Neural crest cell (in vitro differentiated cells): ENCODE results near the gene RBMS3. TPM values are rescaled to one million over a fixed set of nuclear protein-coding genes. Genes with fewer than 3 reads are reported as not detected.

Experiments used
- DNase-seq: peaks from one replicate; pipeline ENCODE4 v3.0.0; 2021; ENCODE audit warnings: low read depth, mixed read lengths, low spot score
- H3K27ac Mint-ChIP-seq: one replicate; pipeline ENCODE4 v1.8.0; 2021; ENCODE audit warnings: mild to moderate bottlenecking, mixed read lengths; ENCODE audit not compliant: unreplicated experiment
- H3K27me3 Mint-ChIP-seq: 2 replicates; pipeline ENCODE4 v1.8.0; 2021; ENCODE audit warnings: low read depth, mild to moderate bottlenecking, mixed read lengths
- H3K36me3 Mint-ChIP-seq: 2 replicates; pipeline ENCODE4 v1.8.0; 2021; ENCODE audit warnings: low read depth, mild to moderate bottlenecking, mixed read lengths
- H3K4me1 Mint-ChIP-seq: 2 replicates; pipeline ENCODE4 v1.8.0; 2021; ENCODE audit warnings: mixed read lengths
- H3K4me3 Mint-ChIP-seq: one replicate; pipeline ENCODE4 v1.8.0; 2021; ENCODE audit warnings: mild to moderate bottlenecking, mixed read lengths
- H3K9me3 Mint-ChIP-seq: 2 replicates; pipeline ENCODE4 v1.8.0; 2021; ENCODE audit warnings: mixed read lengths
- total RNA-seq: library from RNA; stranded (reverse); gene quantifications from 2 replicates; pipeline ENCODE4 v1.2.1, GENCODE V29; 2021
- TF ChIP-seq, protein P1 (sequence below): fragments of 200-600 bp; sonication (generic); conservative IDR thresholded peaks from 2 replicates; pipeline ENCODE4 v1.5.0; 2021; ENCODE audit warnings: antibody characterized with exemption, mild to moderate bottlenecking

RBMS3 gene
- total RNA-seq, 1 donor from 2014 or later = 35.4 TPM

DNA sequence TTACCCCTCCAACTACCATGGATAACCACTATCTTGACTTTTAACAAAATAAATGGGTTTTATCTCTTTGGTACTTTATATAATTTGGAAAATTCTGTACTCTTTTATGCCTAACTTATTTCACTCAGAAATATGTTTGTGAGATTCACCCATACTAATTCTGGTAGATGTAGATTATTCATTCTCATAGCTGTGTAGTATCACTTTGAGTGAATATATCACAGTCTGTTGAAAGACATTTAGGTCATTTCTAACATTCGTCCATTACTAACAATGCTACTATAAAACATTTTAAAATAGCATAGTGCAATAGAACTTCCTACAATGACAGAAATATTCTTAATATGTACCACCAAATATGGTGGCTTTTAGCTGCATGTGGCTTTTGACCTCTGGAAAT lies 542.4 kb downstream of the RBMS3 start:
- no peaks in the 10 kb centered on the region for H3K4me1 Mint-ChIP-seq
- TF ChIP-seq, protein P1, sequence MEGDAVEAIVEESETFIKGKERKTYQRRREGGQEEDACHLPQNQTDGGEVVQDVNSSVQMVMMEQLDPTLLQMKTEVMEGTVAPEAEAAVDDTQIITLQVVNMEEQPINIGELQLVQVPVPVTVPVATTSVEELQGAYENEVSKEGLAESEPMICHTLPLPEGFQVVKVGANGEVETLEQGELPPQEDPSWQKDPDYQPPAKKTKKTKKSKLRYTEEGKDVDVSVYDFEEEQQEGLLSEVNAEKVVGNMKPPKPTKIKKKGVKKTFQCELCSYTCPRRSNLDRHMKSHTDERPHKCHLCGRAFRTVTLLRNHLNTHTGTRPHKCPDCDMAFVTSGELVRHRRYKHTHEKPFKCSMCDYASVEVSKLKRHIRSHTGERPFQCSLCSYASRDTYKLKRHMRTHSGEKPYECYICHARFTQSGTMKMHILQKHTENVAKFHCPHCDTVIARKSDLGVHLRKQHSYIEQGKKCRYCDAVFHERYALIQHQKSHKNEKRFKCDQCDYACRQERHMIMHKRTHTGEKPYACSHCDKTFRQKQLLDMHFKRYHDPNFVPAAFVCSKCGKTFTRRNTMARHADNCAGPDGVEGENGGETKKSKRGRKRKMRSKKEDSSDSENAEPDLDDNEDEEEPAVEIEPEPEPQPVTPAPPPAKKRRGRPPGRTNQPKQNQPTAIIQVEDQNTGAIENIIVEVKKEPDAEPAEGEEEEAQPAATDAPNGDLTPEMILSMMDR = no peak
- no peak overlapping the region for H3K27ac Mint-ChIP-seq
- no peaks in the 10 kb centered on the region for H3K27me3 Mint-ChIP-seq
- no peak overlapping the region for H3K4me3 Mint-ChIP-seq
- peaks cover 6% of the 10 kb centered on the region for H3K36me3 Mint-ChIP-seq
- no peak for DNase-seq
- H3K9me3 Mint-ChIP-seq = peaks cover 3% of the 10 kb centered on the region

DNA sequence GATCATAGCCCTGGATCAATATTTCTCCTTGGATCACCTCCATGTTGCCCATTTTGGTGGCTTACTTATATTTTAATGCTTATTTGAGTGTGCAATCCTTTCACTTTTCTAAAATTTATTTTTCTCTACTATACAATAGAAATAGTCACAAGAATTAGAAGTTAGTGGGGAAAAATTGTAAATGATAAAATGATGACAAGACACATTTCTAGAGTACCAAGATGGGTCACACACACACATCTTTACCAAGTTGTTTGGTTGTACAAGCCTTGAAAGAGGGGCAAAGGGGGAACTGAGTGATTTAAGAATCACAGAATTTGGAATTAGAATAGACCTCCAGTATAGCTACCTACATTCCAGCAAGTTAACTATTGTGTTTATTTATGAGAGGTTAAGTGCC lies 545.8 kb downstream of the RBMS3 start:
- Mint-ChIP-seq H3K9me3 (peaks cover 3% of the 10 kb centered on the region), H3K27me3 (no peaks in the 10 kb centered on the region), H3K4me3 (no peak overlapping the region), H3K4me1 (no peaks in the 10 kb centered on the region), H3K27ac (no peak overlapping the region), H3K36me3 (peaks cover 6% of the 10 kb centered on the region)
- DNase-seq = no peak
- TF ChIP-seq, protein P1 = no peak

DNA sequence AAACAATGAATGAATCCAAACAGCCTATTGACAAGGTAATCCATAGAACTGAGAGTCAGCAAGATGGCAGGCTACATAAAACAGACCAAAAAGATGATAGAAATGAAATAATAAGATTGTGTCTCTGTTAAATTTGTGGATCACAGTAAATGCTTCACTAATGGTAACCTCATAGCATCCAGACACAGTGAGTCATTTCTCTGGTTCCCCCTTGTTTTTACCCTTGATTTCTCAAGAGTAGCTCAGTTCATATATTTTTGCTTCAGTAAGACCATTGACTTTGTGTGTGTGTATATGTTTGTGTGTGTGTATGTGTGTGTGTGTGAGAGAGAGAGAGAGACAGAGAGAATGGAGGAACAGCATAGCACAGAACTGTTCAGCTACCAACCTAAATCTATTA lies 546.9 kb downstream of the RBMS3 start:
- Mint-ChIP-seq H3K27ac (no peak overlapping the region), H3K4me3 (no peak overlapping the region), H3K27me3 (no peaks in the 10 kb centered on the region), H3K4me1 (no peaks in the 10 kb centered on the region), H3K36me3 (peaks cover 8% of the 10 kb centered on the region), H3K9me3 (peaks cover 2% of the 10 kb centered on the region)
- DNase-seq = no peak
- TF ChIP-seq, protein P1 = no peak

DNA sequence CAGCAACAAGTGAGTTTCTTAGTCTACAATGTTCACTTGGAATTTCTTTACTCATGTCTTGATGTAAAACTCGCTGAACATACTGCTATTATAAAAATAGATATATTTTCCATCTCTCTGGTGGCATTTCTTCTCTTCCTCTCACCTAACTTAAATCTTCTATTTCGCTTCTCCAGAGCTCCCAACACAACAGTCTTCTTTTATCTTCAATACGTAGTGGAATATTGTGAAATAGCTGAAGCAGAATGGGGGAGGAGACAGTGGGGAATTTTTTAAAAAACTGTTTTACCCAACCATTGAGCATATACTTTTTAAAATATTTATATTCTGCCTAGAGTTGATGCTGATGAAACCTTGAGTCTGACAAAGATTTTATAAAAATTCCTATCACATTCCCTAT lies 548.5 kb downstream of the RBMS3 start:
- no peaks in the 10 kb centered on the region for H3K27me3 Mint-ChIP-seq

DNA sequence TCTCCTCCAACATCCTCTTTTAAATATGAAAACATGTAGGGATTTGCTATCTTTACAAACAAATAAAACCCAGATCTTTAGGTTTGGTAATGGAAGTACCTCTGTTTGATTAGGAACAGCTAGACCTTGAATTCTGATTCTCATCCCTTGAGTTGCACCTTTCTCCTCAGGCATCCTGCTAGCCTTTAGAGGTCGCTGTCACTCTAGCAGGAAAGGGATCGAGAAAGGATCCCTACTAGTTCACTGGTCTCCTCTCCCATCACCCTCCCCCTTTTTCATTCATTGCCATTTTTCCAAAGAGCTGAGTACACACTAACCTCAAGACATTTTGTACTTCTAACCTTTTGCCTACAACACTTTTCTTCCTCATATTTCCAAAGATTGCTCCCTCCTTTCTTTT lies 569.8 kb downstream of the RBMS3 start:
- no peak for DNase-seq
- TF ChIP-seq, protein P1 = no peak
- Mint-ChIP-seq H3K27ac (no peak overlapping the region), H3K4me3 (no peak overlapping the region), H3K4me1 (peaks cover 27% of the 10 kb centered on the region), H3K9me3 (peaks cover 15% of the 10 kb centered on the region), H3K36me3 (peaks cover 8% of the 10 kb centered on the region), H3K27me3 (no peaks in the 10 kb centered on the region)

More for the DNA sequence above, 548.5 kb downstream of the RBMS3 start:
- TF ChIP-seq, protein P1 = no peak
- Mint-ChIP-seq H3K27ac (no peak overlapping the region), H3K36me3 (peaks cover 15% of the 10 kb centered on the region), H3K9me3 (peaks cover 12% of the 10 kb centered on the region), H3K4me3 (no peak overlapping the region), H3K4me1 (no peaks in the 10 kb centered on the region)
- no peak for DNase-seq

DNA sequence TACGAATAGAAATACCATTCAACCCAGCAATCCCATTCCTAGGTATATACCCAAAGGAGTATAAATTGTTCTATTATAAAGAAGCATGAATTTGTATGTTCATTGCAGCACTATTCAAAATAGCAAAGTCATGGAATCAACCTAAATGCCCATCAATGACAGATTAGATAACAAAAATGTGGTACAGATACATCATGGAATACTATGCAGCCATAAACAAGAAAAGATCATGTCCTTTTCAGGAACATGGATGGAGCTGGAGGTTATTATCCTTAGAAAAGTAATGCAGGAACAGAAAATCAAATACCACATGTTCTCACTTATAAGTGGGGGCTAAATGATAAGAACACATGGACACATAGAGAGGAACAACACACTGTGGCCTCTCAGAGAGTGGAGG lies 571.9 kb downstream of the RBMS3 start:
- Mint-ChIP-seq H3K27me3 (no peaks in the 10 kb centered on the region), H3K4me1 (peaks cover 11% of the 10 kb centered on the region), H3K27ac (no peak overlapping the region), H3K36me3 (peaks cover 8% of the 10 kb centered on the region), H3K9me3 (peaks cover 15% of the 10 kb centered on the region), H3K4me3 (no peak overlapping the region)
- no peak for DNase-seq
- TF ChIP-seq, protein P1 = no peak
